Glutamatergic neuron (in vitro differentiated cells): ENCODE measurements around the gene ATP13A2. TPM values are rescaled to one million over a fixed set of nuclear protein-coding genes. Genes with fewer than 3 reads are reported as not detected.

Experiments
- DNase-seq: peaks from one replicate; pipeline ENCODE4 v3.0.0; 2022
- H3K27ac Mint-ChIP-seq: one replicate; pipeline ENCODE4 v1.8.0; 2020; ENCODE audit warnings: mild to moderate bottlenecking, mixed read lengths, inconsistent platforms; ENCODE audit not compliant: unreplicated experiment
- H3K27me3 Mint-ChIP-seq: one replicate; pipeline ENCODE4 v1.8.0; 2020; ENCODE audit warnings: mild to moderate bottlenecking, moderate library complexity, mixed read lengths, inconsistent platforms; ENCODE audit not compliant: unreplicated experiment
- H3K36me3 Mint-ChIP-seq: one replicate; pipeline ENCODE4 v1.8.0; 2020; ENCODE audit warnings: mild to moderate bottlenecking, mixed read lengths, inconsistent platforms; ENCODE audit not compliant: unreplicated experiment
- H3K4me1 Mint-ChIP-seq: one replicate; pipeline ENCODE4 v1.8.0; 2020; ENCODE audit warnings: mild to moderate bottlenecking, low read depth, mixed read lengths, inconsistent platforms; ENCODE audit not compliant: unreplicated experiment
- H3K4me3 Mint-ChIP-seq: one replicate; pipeline ENCODE4 v1.8.0; 2020; ENCODE audit warnings: mild to moderate bottlenecking, mixed read lengths, inconsistent platforms; ENCODE audit not compliant: unreplicated experiment
- H3K9me3 Mint-ChIP-seq: one replicate; pipeline ENCODE4 v1.8.0; 2020; ENCODE audit warnings: mild to moderate bottlenecking, moderate library complexity, mixed read lengths, inconsistent platforms; ENCODE audit not compliant: unreplicated experiment
- total RNA-seq: library from RNA; stranded (reverse); fragmentation: NEBNext Ultra II Directional; extraction: Animal tissue kit (Norgen Biotek cat#: 25700); gene quantifications from one replicate; pipeline ENCODE4 v1.2.1, GENCODE V29; 2021; ENCODE audit not compliant: unreplicated experiment
- TF ChIP-seq, protein P1 (sequence below): fragments of 200-600 bp; sonication (generic); IDR thresholded peaks from one replicate; pipeline ENCODE4 v1.5.0; 2021; ENCODE audit not compliant: partially characterized antibody, unreplicated experiment

ATP13A2 gene
- total RNA-seq, 1 donor from 2014 or later = 65.0 TPM

GRCh38 chr1:17001760-17002523 is 9.8 kb downstream of the ATP13A2 start:
- H3K9me3 Mint-ChIP-seq = peaks cover 1% of the 10 kb centered on the region
- peaks cover 5% of the 10 kb centered on the region for H3K27me3 Mint-ChIP-seq
- H3K4me3 Mint-ChIP-seq = no peak overlapping the region

DNA sequence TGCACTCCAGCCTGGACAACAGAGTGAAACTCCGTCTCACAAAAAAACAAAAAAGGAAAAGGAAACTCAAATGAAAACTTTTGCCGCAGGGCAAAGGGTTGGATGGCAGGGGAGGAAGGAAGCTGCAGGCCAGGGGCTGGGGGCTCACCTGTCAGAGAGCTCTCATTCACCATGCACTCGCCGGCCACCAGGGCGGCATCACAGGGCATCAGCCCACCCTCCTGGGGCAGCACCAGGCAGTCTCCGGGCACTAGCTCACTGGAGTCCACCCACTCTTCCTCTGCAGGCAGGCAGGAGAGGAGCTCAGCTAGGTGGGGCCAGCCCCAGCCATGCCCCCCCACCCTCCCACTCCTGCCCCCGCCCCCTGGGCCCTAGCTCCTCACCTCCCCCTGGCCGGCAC is 11.9 kb downstream of the ATP13A2 start:
- Mint-ChIP-seq H3K4me3 (no peak overlapping the region), H3K9me3 (peaks cover 3% of the 10 kb centered on the region), H3K4me1 (no peaks in the 10 kb centered on the region), H3K27ac (no peak overlapping the region), H3K27me3 (peaks cover 9% of the 10 kb centered on the region), H3K36me3 (no peaks in the 10 kb centered on the region)
- TF ChIP-seq, protein P1, sequence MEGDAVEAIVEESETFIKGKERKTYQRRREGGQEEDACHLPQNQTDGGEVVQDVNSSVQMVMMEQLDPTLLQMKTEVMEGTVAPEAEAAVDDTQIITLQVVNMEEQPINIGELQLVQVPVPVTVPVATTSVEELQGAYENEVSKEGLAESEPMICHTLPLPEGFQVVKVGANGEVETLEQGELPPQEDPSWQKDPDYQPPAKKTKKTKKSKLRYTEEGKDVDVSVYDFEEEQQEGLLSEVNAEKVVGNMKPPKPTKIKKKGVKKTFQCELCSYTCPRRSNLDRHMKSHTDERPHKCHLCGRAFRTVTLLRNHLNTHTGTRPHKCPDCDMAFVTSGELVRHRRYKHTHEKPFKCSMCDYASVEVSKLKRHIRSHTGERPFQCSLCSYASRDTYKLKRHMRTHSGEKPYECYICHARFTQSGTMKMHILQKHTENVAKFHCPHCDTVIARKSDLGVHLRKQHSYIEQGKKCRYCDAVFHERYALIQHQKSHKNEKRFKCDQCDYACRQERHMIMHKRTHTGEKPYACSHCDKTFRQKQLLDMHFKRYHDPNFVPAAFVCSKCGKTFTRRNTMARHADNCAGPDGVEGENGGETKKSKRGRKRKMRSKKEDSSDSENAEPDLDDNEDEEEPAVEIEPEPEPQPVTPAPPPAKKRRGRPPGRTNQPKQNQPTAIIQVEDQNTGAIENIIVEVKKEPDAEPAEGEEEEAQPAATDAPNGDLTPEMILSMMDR = no peak
- DNase-seq = no peak

More at GRCh38 chr1:17001760-17002523, 9.8 kb downstream of the ATP13A2 start:
- TF ChIP-seq, protein P1 = no peak
- no peaks in the 10 kb centered on the region for H3K4me1 Mint-ChIP-seq
- no peaks in the 10 kb centered on the region for H3K36me3 Mint-ChIP-seq
- H3K27ac Mint-ChIP-seq = no peak overlapping the region
- DNase-seq = no peak

- TF ChIP-seq, protein P1 = no peak
- peaks cover 3% of the 10 kb centered on the region for H3K9me3 Mint-ChIP-seq
- no peak overlapping the region for H3K4me3 Mint-ChIP-seq
- H3K27ac Mint-ChIP-seq = no peak overlapping the region
- no peaks in the 10 kb centered on the region for H3K36me3 Mint-ChIP-seq
- H3K27me3 Mint-ChIP-seq = peaks cover 7% of the 10 kb centered on the region
- H3K4me1 Mint-ChIP-seq = no peaks in the 10 kb centered on the region
- no peak for DNase-seq
These were observed 13.1 kb downstream of the ATP13A2 start for GRCh38 chr1:16998589-16998988.

DNA sequence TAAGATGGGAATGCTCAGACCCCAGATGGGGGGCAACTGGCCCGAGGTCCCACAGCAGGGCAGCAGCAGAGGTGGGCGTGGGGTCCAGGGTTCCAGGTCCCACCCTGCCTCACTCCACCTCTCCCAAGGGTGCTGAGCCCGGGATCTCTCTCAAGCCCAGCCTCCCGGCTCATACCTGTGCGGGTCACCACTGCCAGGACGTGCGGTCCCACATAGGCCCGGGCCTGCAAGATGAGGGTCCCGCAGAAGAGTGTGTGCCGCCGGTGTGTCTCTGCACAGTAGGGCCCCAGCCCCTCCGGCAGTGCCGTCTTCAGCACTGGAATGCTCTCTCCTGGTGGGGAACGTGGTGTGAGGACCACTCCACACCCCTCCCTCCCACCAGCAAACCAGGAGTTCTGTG is 14.9 kb downstream of the ATP13A2 start:
- no peaks in the 10 kb centered on the region for H3K36me3 Mint-ChIP-seq

DNA sequence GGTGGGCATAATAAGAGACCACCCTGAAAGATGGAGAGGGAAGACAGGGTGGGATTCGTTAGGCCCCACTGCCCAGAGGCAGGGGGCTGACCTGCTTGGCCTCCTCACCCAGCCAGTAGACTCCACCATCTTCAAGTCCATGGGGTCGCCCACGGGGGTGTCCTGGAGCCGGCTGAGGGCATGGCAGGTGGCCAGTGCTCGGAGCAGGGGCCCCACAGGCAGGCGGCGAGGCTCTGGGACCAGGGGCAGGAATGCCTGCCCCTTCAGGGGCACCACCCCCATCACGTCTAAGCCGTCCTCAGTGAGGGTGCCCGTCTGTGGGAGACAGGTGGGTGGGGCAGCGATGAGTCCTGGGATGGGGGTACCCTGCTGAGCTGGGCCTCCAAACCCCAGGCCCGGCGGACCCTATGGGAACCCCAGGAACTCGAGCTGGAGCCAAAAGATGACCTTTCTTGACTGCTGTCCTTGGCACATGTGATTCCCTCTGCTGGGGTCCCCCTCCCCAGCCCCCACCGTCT is 18.1 kb downstream of the ATP13A2 start:
- no peaks in the 10 kb centered on the region for H3K36me3 Mint-ChIP-seq
- peaks cover 7% of the 10 kb centered on the region for H3K27me3 Mint-ChIP-seq
- H3K27ac Mint-ChIP-seq = no peak overlapping the region
- no peak for DNase-seq
- H3K4me3 Mint-ChIP-seq = no peak overlapping the region
- peaks cover 1% of the 10 kb centered on the region for H3K9me3 Mint-ChIP-seq
- TF ChIP-seq, protein P1 = no peak
- no peaks in the 10 kb centered on the region for H3K4me1 Mint-ChIP-seq

More for the DNA sequence above, 14.9 kb downstream of the ATP13A2 start:
- Mint-ChIP-seq H3K27me3 (peaks cover 7% of the 10 kb centered on the region), H3K4me1 (no peaks in the 10 kb centered on the region), H3K4me3 (no peak overlapping the region), H3K27ac (no peak overlapping the region), H3K9me3 (peaks cover 1% of the 10 kb centered on the region)
- DNase-seq = no peak
- TF ChIP-seq, protein P1 = no peak
